ENCODE results near the gene PRDM8.

- TF ChIP-seq POLR2A (IDR thresholded peaks at IDR 0.05; ENCODE audit: low read depth, low read length) = no peak
- TF ChIP-seq POLR2AphosphoS5 (IDR thresholded peaks at IDR 0.05; ENCODE audit: low read depth, low read length) = no peak
- TF ChIP-seq TAF1 (IDR thresholded peaks at IDR 0.05; ENCODE audit: low read depth, low read length) = no peak
- 0 out of 2 replicates have a peak, but pooled peaks have one; percentile 10 for TF ChIP-seq SPI1 (IDR thresholded peaks at IDR 0.05; ENCODE audit: low read depth, low read length)
- no peak for TF ChIP-seq PAX5 (IDR thresholded peaks at IDR 0.05; ENCODE audit: insufficient read depth, low read length, severe bottlenecking)
- TF ChIP-seq POU2F2 (IDR thresholded peaks at IDR 0.05; ENCODE audit: low read depth, low read length) = no peak
Observed at GRCh38 chr4:80173401-80173800, 23.9 kb upstream of the PRDM8 start.
